ENCODE results near the gene BUB1B. TPM values are rescaled to one million over a fixed set of nuclear protein-coding genes. Genes with fewer than 3 reads are reported as not detected.
"Not testable (repeated sequence)": the region's sequence is repeated elsewhere in the genome, so short reads cannot be mapped to it uniquely, and the experiment has no call there.

BUB1B gene
- total RNA-seq, 1 donor from 2014 or later: 1.3 TPM

- intact Hi-C loops (cut with DNase I): loop anchor here (5.0 kb wide), 1 partner anchor 52 kb away; no protein-coding TSS in a partner anchor
- no peak for DNase-seq
- no peak for ATAC-seq (ENCODE audit: poor library complexity)
Observed at GRCh38 chr15:40163657-40164416, 3.0 kb downstream of the BUB1B start.

DNA sequence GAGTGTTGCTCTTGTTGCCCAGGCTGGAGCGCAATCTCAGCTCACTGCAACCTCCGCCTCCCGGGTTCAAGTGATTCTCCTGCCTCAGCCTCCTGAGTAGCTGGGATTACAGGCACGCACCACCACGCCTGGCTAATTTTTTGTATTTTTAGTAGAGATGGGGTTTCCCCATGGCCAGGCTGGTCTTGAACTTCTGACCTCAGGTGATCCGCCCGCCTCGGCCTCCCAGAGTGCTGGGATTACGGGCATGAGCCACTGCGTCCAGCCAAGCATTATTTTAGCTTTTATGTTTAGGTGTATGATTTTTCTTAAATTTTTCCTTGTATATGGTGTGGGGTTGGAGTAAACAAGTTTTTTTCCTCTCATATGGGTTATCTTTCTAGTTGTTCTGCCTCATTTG, 6.5 kb downstream of the BUB1B start:
- DNase-seq; ATAC-seq (ENCODE audit: poor library complexity); intact Hi-C loops (cut with DNase I): not testable (repeated sequence)

DNA sequence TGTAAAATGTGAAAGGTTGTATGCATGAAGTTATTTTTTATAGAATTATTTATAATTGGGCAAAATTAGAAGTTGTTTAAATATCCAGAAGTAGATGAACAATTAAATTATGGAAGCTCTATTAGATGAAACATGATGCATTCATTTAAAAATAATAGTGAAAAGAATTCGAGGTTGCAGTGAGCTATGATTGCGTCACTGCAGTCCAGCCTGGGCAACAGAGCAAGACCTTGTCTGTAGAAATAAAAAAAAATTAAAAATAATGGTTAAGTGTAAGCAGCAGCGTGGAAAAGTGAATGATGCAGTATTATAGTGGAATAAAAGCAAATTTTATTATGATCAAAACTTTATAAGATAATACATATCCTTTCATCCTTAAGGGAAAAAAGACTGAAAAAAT, 14.3 kb downstream of the BUB1B start:
- no peak for ATAC-seq (ENCODE audit: poor library complexity)

GRCh38 chr15:40182358-40183029, 21.6 kb downstream of the BUB1B start:
- DNase-seq: no peak
- intact Hi-C loops (cut with DNase I): no loop called here
- no peak for ATAC-seq (ENCODE audit: poor library complexity)

More for the DNA sequence above, 14.3 kb downstream of the BUB1B start:
- no peak for DNase-seq
- intact Hi-C loops (cut with DNase I): no loop called here

DNA sequence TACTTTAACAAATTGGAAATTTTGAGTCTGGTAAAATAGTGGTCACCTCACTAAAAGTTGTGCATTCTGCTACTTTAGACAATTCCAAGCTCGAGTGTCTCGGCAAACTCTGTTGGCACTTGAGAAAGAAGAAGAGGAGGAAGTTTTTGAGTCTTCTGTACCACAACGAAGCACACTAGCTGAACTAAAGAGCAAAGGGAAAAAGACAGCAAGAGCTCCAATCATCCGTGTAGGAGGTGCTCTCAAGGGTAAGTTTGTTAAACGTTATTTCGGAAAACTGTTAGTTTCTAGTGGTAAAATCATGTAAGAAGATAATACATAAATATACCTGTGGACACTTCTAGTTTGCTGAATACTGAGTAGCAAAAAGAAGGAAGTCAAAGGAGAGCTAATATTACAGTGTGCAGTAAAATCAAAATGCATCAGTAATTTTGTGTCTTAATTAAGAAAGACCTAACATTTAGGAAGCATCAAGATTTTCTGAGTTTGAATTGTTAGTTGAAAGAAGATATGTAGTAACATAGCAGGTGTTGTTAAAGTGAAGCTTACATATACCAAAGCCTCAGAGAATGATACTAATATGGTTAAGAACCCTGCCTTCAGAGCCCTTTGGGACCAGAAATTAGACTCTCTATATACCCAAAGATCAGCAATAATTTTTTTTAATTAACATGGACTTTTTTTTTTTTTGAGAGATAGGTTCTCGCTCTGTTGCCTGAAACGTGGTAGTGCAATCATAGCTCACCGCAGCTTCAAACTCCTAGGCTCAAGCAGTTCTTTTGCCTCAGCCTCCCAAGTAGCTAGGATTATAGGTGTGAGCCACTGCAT, 23.0 kb downstream of the BUB1B start:
- intact Hi-C loops (cut with DNase I): no loop called here
- DNase-seq (no peak), ATAC-seq (ENCODE audit: poor library complexity) (no peak)

GRCh38 chr15:40190591-40190990, 29.7 kb downstream of the BUB1B start:
- ATAC-seq (ENCODE audit: poor library complexity): no peak
- no peak for DNase-seq
- intact Hi-C loops (cut with DNase I): no loop called here

DNA sequence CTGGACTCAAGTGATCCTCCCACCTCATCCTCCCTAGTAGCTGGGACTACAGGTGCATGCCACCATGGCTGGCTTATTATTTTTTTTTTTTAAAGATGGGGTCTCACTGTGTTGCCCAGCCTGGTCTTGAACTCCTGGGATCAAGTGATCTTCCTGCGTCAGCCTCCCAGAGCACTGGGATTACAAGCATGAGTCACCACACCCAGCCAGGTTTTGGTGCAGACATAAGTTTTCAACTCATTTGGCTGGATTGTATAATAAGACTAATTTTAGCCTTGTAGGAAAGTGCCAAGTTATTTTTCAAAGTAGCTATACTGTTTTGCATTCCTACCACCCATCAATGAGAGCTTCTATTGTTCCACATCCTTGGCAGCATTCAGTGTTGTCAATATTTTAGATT, 32.1 kb downstream of the BUB1B start:
- DNase-seq (no peak), ATAC-seq (ENCODE audit: poor library complexity) (no peak)
- intact Hi-C loops (cut with DNase I): no loop called here

GRCh38 chr15:40197434-40197833, 36.6 kb downstream of the BUB1B start:
- no peak for DNase-seq
- intact Hi-C loops (cut with DNase I): no loop called here
- ATAC-seq (ENCODE audit: poor library complexity): no peak

- intact Hi-C loops (cut with DNase I): no loop called here
Observed at GRCh38 chr15:40198355-40199085, 37.7 kb downstream of the BUB1B start.

DNA sequence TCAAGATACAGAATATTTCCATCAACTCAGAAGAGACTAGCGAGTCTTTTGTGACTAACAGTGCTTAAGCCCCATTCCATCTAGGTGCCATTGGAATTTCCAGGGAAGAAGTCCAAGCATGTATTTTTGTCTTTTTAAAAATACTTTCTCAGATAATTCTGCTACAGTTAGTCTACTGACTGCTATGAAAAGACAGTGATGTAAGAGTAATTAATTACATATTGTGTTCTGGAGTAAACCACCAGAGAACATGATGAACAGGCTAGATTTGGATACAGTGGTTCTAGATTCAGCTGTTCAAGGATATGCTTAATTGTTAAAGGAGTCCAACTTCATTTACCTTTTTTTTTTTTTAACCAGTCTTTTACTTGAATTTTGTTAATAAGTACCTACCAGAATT, 43.2 kb downstream of the BUB1B start:
- intact Hi-C loops (cut with DNase I): no loop called here
- ATAC-seq (ENCODE audit: poor library complexity): no peak
- no peak for DNase-seq

More at GRCh38 chr15:40198355-40199085, 37.7 kb downstream of the BUB1B start:
- DNase-seq: no peak
- ATAC-seq (ENCODE audit: poor library complexity): no peak

- intact Hi-C loops (cut with DNase I): no loop called here
- no peak for DNase-seq
- ATAC-seq (ENCODE audit: poor library complexity): peak; percentile 93
Observed at GRCh38 chr15:40217166-40217824, 56.4 kb downstream of the BUB1B start.

DNA sequence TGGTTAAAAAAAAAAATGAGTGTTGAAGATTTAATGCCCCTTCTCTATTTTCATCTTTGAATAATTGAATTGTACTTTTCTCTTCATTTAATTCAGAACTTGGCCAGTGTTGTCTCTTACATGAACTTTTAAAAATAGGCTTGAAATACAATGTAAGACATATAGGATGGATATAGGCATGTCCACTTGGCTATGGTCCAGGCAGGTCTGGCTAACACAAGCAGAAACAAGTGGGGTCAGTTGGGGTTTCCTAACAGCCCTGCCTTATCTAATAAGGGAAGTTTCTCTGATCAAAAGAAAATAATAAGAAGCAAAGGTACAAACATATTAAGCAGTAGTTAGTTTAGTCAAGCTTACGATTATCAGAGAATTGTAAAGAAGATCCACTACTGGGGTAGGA, 58.9 kb downstream of the BUB1B start:
- DNase-seq (no peak), ATAC-seq (ENCODE audit: poor library complexity) (no peak)
- intact Hi-C loops (cut with DNase I): loop anchor here (2.0 kb wide), 1 partner anchor 55 kb away; no protein-coding TSS in a partner anchor

GRCh38 chr15:40222131-40222530, 61.3 kb downstream of the BUB1B start:
- DNase-seq: no peak
- intact Hi-C loops (cut with DNase I): no loop called here

GRCh38 chr15:40226736-40227135, 65.9 kb downstream of the BUB1B start:
- DNase-seq (no peak), ATAC-seq (ENCODE audit: poor library complexity) (no peak)
- intact Hi-C loops (cut with DNase I): no loop called here

More at GRCh38 chr15:40222131-40222530, 61.3 kb downstream of the BUB1B start:
- ATAC-seq (ENCODE audit: poor library complexity): no peak

- no peak for DNase-seq
- intact Hi-C loops (cut with DNase I): no loop called here
- no peak for ATAC-seq (ENCODE audit: poor library complexity)
Observed at GRCh38 chr15:40229316-40229715, 68.4 kb downstream of the BUB1B start.

DNA sequence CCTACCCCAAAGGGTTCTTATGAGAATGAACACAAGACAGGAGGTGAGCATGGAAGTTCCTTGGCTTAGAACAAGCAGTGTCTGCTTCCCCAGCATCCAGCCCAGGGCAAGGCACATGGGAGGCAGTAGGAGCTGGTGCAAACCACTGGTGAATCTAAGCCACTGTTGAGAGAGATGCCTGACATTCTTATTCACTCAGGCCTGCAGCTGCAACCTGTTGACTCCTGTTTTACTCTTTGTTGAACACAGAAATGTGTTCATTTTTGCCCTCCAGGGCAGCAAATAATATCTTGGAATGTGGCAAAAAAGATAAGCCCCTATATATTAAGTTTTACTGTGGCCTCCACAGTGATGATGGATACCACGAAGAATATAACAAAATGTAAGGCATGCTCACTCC, 69.1 kb downstream of the BUB1B start:
- ATAC-seq (ENCODE audit: poor library complexity) (no peak), DNase-seq (no peak)
- intact Hi-C loops (cut with DNase I): no loop called here

- DNase-seq: no peak
- peak; percentile 29 for ATAC-seq (ENCODE audit: poor library complexity)
- intact Hi-C loops (cut with DNase I): no loop called here
Observed at GRCh38 chr15:40232625-40233070, 71.8 kb downstream of the BUB1B start.

All from Right ventricle myocardium superior (tissue), 1 donor.